H9 (cell line): Measurements from ENCODE around the gene ZNRF3. TPM values are rescaled to one million over a fixed set of nuclear protein-coding genes. Genes with fewer than 3 reads are reported as not detected.
A peak's percentile ranks its signal among the peaks of the same experiment; 100 is the strongest.
"Not testable (repeated sequence)": the region's sequence is repeated elsewhere in the genome, so short reads cannot be mapped to it uniquely, and the experiment has no call there.

Experiments
- DNase-seq: peaks from one replicate; pipeline ENCODE4 v3.0.0-alpha.2; 2017
- H2AFZ ChIP-seq: one replicate; pipeline ENCODE4 v1.6.1; 2013; ENCODE audit warnings: mild to moderate bottlenecking, low read length, control low read depth, moderate library complexity
- H2AK5ac ChIP-seq: 2 replicates; pipeline ENCODE4 v1.6.1; 2013; ENCODE audit warnings: low read length, control low read depth, mixed read lengths; ENCODE audit not compliant: insufficient read length
- H2BK120ac ChIP-seq: one replicate; pipeline ENCODE4 v1.6.1; 2013; ENCODE audit warnings: low read depth, mild to moderate bottlenecking, low read length, control low read depth, inconsistent platforms; ENCODE audit not compliant: poor library complexity, severe bottlenecking
- H2BK12ac ChIP-seq: 2 replicates; pipeline ENCODE4 v1.6.1; 2013; ENCODE audit warnings: low read length, control low read depth, mixed read lengths, low read depth; ENCODE audit not compliant: insufficient read length
- H2BK15ac ChIP-seq: 2 replicates; pipeline ENCODE4 v1.6.1; 2013; ENCODE audit warnings: low read depth, low read length, control low read depth
- H2BK20ac ChIP-seq: one replicate; pipeline ENCODE4 v1.6.1; 2013; ENCODE audit warnings: low read depth, mild to moderate bottlenecking, low read length, control low read depth, inconsistent platforms; ENCODE audit not compliant: poor library complexity, severe bottlenecking
- H2BK5ac ChIP-seq: 2 replicates; pipeline ENCODE4 v1.6.1; 2013; ENCODE audit warnings: low read length, control low read depth, mixed read lengths; ENCODE audit not compliant: insufficient read length
- H3K14ac ChIP-seq: 2 replicates; pipeline ENCODE4 v1.6.1; 2013; ENCODE audit warnings: low read length, control low read depth; ENCODE audit not compliant: insufficient read depth
- H3K18ac ChIP-seq: 2 replicates; pipeline ENCODE4 v1.6.1; 2013; ENCODE audit warnings: low read depth, mild to moderate bottlenecking, mixed read lengths, low read length, control low read depth; ENCODE audit not compliant: insufficient read length
- H3K23ac ChIP-seq: 2 replicates; pipeline ENCODE4 v1.6.1; 2013; ENCODE audit warnings: low read length, control low read depth, mixed read lengths, low read depth; ENCODE audit not compliant: insufficient read length
- H3K23me2 ChIP-seq: 2 replicates; pipeline ENCODE4 v1.6.1; 2013; ENCODE audit warnings: low read depth, mild to moderate bottlenecking, mixed read lengths, low read length, control low read depth; ENCODE audit not compliant: insufficient read length, poor library complexity, severe bottlenecking
- H3K27ac ChIP-seq: 2 replicates; pipeline ENCODE4 v1.5.1; 2013; ENCODE audit warnings: low read length, control low read depth, mixed read lengths, low read depth; ENCODE audit not compliant: insufficient read length
- H3K27me3 ChIP-seq: 2 replicates; pipeline ENCODE4 v1.6.1; 2013; ENCODE audit warnings: low read length, control low read depth, inconsistent platforms; ENCODE audit not compliant: insufficient read depth
- H3K4ac ChIP-seq: 2 replicates; pipeline ENCODE4 v1.6.1; 2013; ENCODE audit warnings: low read depth, mild to moderate bottlenecking, control low read depth, inconsistent platforms, low read length, moderate library complexity
- H3K4me1 ChIP-seq: 2 replicates; pipeline ENCODE4 v1.6.1; 2013; ENCODE audit warnings: low read length, control low read depth, inconsistent platforms; ENCODE audit not compliant: insufficient read depth
- H3K4me2 ChIP-seq: 2 replicates; pipeline ENCODE4 v1.6.1; 2013; ENCODE audit warnings: low read length, control low read depth, mixed read lengths; ENCODE audit not compliant: insufficient read length, insufficient read depth
- H3K56ac ChIP-seq: 2 replicates; pipeline ENCODE4 v1.6.1; 2013; ENCODE audit warnings: low read depth, mild to moderate bottlenecking, mixed read lengths, low read length, control low read depth; ENCODE audit not compliant: insufficient read length
- H3K79me1 ChIP-seq: 2 replicates; pipeline ENCODE4 v1.6.1; 2013; ENCODE audit warnings: low read depth, mild to moderate bottlenecking, moderate library complexity, low read length, control low read depth, inconsistent platforms; ENCODE audit not compliant: insufficient read depth, poor library complexity, severe bottlenecking
- H3K79me2 ChIP-seq: 2 replicates; pipeline ENCODE4 v1.6.1; 2013; ENCODE audit warnings: low read length, control low read depth, inconsistent platforms; ENCODE audit not compliant: insufficient read depth
- H3K9ac ChIP-seq: 2 replicates; pipeline ENCODE4 v1.6.1; 2013; ENCODE audit warnings: low read length, control low read depth, mixed read lengths; ENCODE audit not compliant: insufficient read length; ENCODE audit errors: extremely low read depth
- H3K9me3 ChIP-seq: one replicate; pipeline ENCODE4 v1.6.1; 2013; ENCODE audit warnings: low read depth, low read length, inconsistent platforms; ENCODE audit not compliant: control insufficient read depth
- H3T11ph ChIP-seq: one replicate; pipeline ENCODE4 v1.6.1; 2013; ENCODE audit warnings: mild to moderate bottlenecking, low read length, control low read depth, inconsistent platforms
- H4K20me1 ChIP-seq: one replicate; pipeline ENCODE4 v1.6.1; 2013; ENCODE audit not compliant: control insufficient read depth, insufficient read length, insufficient read depth
- H4K5ac ChIP-seq: 2 replicates; pipeline ENCODE4 v1.6.1; 2013; ENCODE audit warnings: low read depth, mild to moderate bottlenecking, mixed read lengths, low read length, control low read depth; ENCODE audit not compliant: insufficient read length
- H4K8ac ChIP-seq: replicated peaks from 2 replicates; pipeline ENCODE4 v1.6.1; 2013; ENCODE audit warnings: low read length, control low read depth, mixed read lengths, low read depth; ENCODE audit not compliant: insufficient read length
- H4K91ac ChIP-seq: 2 replicates; pipeline ENCODE4 v1.6.1; 2013; ENCODE audit warnings: low read depth, mild to moderate bottlenecking, moderate library complexity, mixed read lengths, low read length, control low read depth; ENCODE audit not compliant: insufficient read length
- H3K27ac Mint-ChIP-seq, 3 experiments: 2 replicates in 2 of 3; 3 replicates in 1 of 3; pipeline ENCODE4 v1.8.0; 2020 to 2021; ENCODE audit warnings: mixed read lengths in 3 of 3, mild to moderate bottlenecking in 1 of 3, moderate library complexity in 1 of 3
- H3K27me3 Mint-ChIP-seq: 2 replicates; pipeline ENCODE4 v1.8.0; 2021; ENCODE audit warnings: low read depth, mild to moderate bottlenecking, moderate library complexity, mixed read lengths
- H3K36me3 Mint-ChIP-seq, 3 experiments: 2 replicates in 2 of 3; 3 replicates in 1 of 3; pipeline ENCODE4 v1.8.0; 2020 to 2021; ENCODE audit warnings: low read depth in 3 of 3, mixed read lengths in 3 of 3; ENCODE audit not compliant: insufficient read depth in 1 of 3
- H3K4me1 Mint-ChIP-seq, 2 experiments: 2 replicates each; pipeline ENCODE4 v1.8.0; 2020; ENCODE audit warnings: mixed read lengths in 2 of 2
- H3K4me3 Mint-ChIP-seq, 2 experiments: 2 replicates in 1 of 2; 3 replicates in 1 of 2; pipeline ENCODE4 v1.8.0; 2020 to 2021; ENCODE audit warnings: mild to moderate bottlenecking in 2 of 2, mixed read lengths in 2 of 2, moderate library complexity in 1 of 2
- H3K9me3 Mint-ChIP-seq, 2 experiments: 2 replicates in 1 of 2; 3 replicates in 1 of 2; pipeline ENCODE4 v1.8.0; 2020; ENCODE audit warnings: mild to moderate bottlenecking in 2 of 2, mixed read lengths in 2 of 2, moderate library complexity in 1 of 2
- WGBS: extraction: QIAGEN DNeasy Blood & Tissue Kit; methylation state at CpG from one replicate; pipeline ENCODE4 v1.1.7; 2013; ENCODE audit warnings: missing lambda C conversion rate, low lambda C conversion rate, mixed read lengths; ENCODE audit not compliant: insufficient read length; ENCODE audit errors: extremely low coverage; 5-methylcytosine and 5-hydroxymethylcytosine counted together
- total RNA-seq: library from RNA; stranded (reverse); gene quantifications from 2 replicates; pipeline ENCODE4 v1.2.1, GENCODE V29; 2021
- TF ChIP-seq, protein P1 (sequence below): fragments of 200-600 bp; sonication (generic); conservative IDR thresholded peaks from 3 replicates; pipeline ENCODE4 v1.8.0; 2021; ENCODE audit warnings: antibody characterized with exemption, mild to moderate bottlenecking

ZNRF3 gene
- total RNA-seq, 1 experiment from 2014 or later = 20.6 TPM

DNA sequence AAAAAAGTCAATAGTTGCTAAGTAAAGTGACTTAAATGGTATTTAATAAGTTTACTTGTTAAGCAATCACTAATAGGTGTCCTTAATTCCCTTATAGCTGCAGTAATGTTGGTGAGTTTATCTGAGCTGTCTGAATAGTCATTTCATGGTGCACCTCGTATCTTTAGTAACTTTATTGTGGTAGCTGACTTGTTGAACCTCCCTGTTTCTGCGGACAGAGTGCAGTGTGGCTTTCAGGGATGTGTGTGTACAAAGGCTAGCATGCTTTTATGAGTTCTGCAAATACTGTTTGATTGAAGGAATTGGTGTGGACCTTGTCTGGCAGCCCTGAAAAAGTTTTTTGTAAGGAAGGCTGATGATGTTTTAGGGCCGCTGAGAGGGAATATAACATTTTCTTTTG, 2.6 kb downstream of the ZNRF3 start:
- Histone ChIP-seq H3K4me2 (no peak overlapping the region), H4K8ac (no peak overlapping the region), H3K27ac (no peak overlapping the region), H3K9me3 (no peaks in the 10 kb centered on the region), H2BK12ac (no peak overlapping the region), H3K9ac (no peak overlapping the region), H3K79me1 (peaks cover 6% of the 10 kb centered on the region), H2AFZ (no peak overlapping the region), H2BK5ac (no peak overlapping the region), H4K91ac (no peak overlapping the region), H3K14ac (no peak overlapping the region), H3K23me2 (peaks cover 17% of the 10 kb centered on the region), H2BK20ac (no peak overlapping the region), H2AK5ac (no peak overlapping the region), H3K56ac (no peak overlapping the region), H3K23ac (no peak overlapping the region), H3K4me1 (peaks cover 10% of the 10 kb centered on the region), H3T11ph (no peak overlapping the region), H3K27me3 (no peaks in the 10 kb centered on the region), H3K18ac (no peak overlapping the region), H3K79me2 (peaks cover 41% of the 10 kb centered on the region; the same call in 1 of the 2 replicates), H2BK120ac (no peak overlapping the region), H4K20me1 (no peaks in the 10 kb centered on the region), H2BK15ac (no peak overlapping the region), H4K5ac (no peak overlapping the region), H3K4ac (no peak overlapping the region)
- WGBS = no CpG with 5 or more reads among the region's 3 CpGs
- Mint-ChIP-seq H3K27ac (no peak overlapping the region), H3K9me3 (no peaks in the 10 kb centered on the region; a peak in 1 of 5 replicates), H3K4me3 (peak overlapping the region in 1 of 2 experiments; percentile 93; a peak in 1 of 5 replicates), H3K4me1 (peaks cover 52% of the 10 kb centered on the region in 2 experiments), H3K36me3 (peaks cover 0 to 2% (median 0%) of the 10 kb centered on the region in 3 experiments; a peak in 2 of 7 replicates), H3K27me3 (peaks cover 10% of the 10 kb centered on the region)
- TF ChIP-seq, protein P1, sequence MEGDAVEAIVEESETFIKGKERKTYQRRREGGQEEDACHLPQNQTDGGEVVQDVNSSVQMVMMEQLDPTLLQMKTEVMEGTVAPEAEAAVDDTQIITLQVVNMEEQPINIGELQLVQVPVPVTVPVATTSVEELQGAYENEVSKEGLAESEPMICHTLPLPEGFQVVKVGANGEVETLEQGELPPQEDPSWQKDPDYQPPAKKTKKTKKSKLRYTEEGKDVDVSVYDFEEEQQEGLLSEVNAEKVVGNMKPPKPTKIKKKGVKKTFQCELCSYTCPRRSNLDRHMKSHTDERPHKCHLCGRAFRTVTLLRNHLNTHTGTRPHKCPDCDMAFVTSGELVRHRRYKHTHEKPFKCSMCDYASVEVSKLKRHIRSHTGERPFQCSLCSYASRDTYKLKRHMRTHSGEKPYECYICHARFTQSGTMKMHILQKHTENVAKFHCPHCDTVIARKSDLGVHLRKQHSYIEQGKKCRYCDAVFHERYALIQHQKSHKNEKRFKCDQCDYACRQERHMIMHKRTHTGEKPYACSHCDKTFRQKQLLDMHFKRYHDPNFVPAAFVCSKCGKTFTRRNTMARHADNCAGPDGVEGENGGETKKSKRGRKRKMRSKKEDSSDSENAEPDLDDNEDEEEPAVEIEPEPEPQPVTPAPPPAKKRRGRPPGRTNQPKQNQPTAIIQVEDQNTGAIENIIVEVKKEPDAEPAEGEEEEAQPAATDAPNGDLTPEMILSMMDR = no peak
- DNase-seq = no peak

DNA sequence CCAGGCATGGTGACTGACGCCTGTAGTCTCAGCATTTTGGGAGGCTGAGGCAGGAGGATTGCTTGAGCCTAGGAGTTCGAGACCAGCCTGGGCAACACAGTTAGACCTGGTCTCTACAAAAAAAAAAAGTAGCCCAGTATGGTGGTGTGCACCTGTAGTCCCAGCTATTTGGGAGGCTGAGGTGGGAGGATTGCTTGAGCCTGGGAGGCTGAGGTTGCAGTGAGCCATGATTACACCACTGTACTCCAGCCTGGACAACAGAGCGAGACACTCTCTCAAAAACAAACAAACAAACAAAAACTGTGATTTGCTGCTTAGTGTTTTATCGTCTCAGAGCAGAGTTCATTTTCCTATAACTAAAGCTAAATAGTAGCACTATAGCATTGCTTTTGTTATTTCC, 3.3 kb downstream of the ZNRF3 start:
- not testable (repeated sequence) for H2BK20ac ChIP-seq, H4K20me1 ChIP-seq, H3K9ac ChIP-seq, H3K9me3 Mint-ChIP-seq, H3K18ac ChIP-seq, H3K27ac Mint-ChIP-seq, H3K36me3 Mint-ChIP-seq, H3K4me2 ChIP-seq, H3K14ac ChIP-seq, H3K23ac ChIP-seq, H3K27me3 ChIP-seq, H4K91ac ChIP-seq, H2BK120ac ChIP-seq, H2BK15ac ChIP-seq, H3K27ac ChIP-seq, H3K56ac ChIP-seq, H2BK12ac ChIP-seq, H4K5ac ChIP-seq, H3K79me1 ChIP-seq, DNase-seq, H3K4ac ChIP-seq, H4K8ac ChIP-seq, H2AK5ac ChIP-seq, H3K4me1 ChIP-seq, H3T11ph ChIP-seq, H2BK5ac ChIP-seq, H3K9me3 ChIP-seq, H2AFZ ChIP-seq, H3K4me3 Mint-ChIP-seq
- H3K4me1 Mint-ChIP-seq = peaks cover 56 to 57% of the 10 kb centered on the region in 2 experiments
- peaks cover 10% of the 10 kb centered on the region for H3K27me3 Mint-ChIP-seq
- peaks cover 46% of the 10 kb centered on the region; the same call in 1 of the 2 replicates for H3K79me2 ChIP-seq
- peaks cover 17% of the 10 kb centered on the region for H3K23me2 ChIP-seq
- no CpG with 5 or more reads among the region's 4 CpGs for WGBS
